ENCODE results near the gene HRC. TPM values are rescaled to one million over a fixed set of nuclear protein-coding genes. Genes with fewer than 3 reads are reported as not detected.
A peak's percentile ranks its signal among the peaks of the same experiment; 100 is the strongest.
"Not testable (repeated sequence)": the region's sequence is repeated elsewhere in the genome, so short reads cannot be mapped to it uniquely, and the experiment has no call there.

The HRC gene
- total RNA-seq, 1 donor from 2014 or later: not detected

GRCh38 chr19:49149652-49150105, 5.5 kb downstream of the HRC start:
- H3K4me3 ChIP-seq (ENCODE audit: low read depth, low read length): peak overlapping the region; percentile 59
- TF ChIP-seq CTCF (IDR thresholded peaks at IDR 0.05; ENCODE audit: insufficient read depth, low read length, poor library complexity, severe bottlenecking): no peak
- H3K36me3 ChIP-seq (ENCODE audit: control insufficient read depth, insufficient read depth, low read length): no peaks in the 10 kb centered on the region
- peaks cover 24% of the 10 kb centered on the region for H3K27me3 ChIP-seq (ENCODE audit: control insufficient read depth, insufficient read depth, low read length)
- no peak for DNase-seq (ENCODE audit: low read depth)

GRCh38 chr19:49148784-49149651, 6.2 kb downstream of the HRC start:
- Histone ChIP-seq H3K27me3 (ENCODE audit: control insufficient read depth, insufficient read depth, low read length) (peaks cover 23% of the 10 kb centered on the region), H3K36me3 (ENCODE audit: control insufficient read depth, insufficient read depth, low read length) (no peaks in the 10 kb centered on the region), H3K4me3 (ENCODE audit: low read depth, low read length) (peak overlapping the region; percentile 59)
- DNase-seq (ENCODE audit: low read depth): peak; percentile 74
- no peak for TF ChIP-seq CTCF (IDR thresholded peaks at IDR 0.05; ENCODE audit: insufficient read depth, low read length, poor library complexity, severe bottlenecking)

GRCh38 chr19:49148044-49148682, 7.0 kb downstream of the HRC start:
- TF ChIP-seq CTCF (IDR thresholded peaks at IDR 0.05; ENCODE audit: insufficient read depth, low read length, poor library complexity, severe bottlenecking): no peak
- H3K4me3 ChIP-seq (ENCODE audit: low read depth, low read length): no peak overlapping the region
- no peak for DNase-seq (ENCODE audit: low read depth)
- H3K36me3 ChIP-seq (ENCODE audit: control insufficient read depth, insufficient read depth, low read length): no peaks in the 10 kb centered on the region
- peaks cover 23% of the 10 kb centered on the region for H3K27me3 ChIP-seq (ENCODE audit: control insufficient read depth, insufficient read depth, low read length)

GRCh38 chr19:49146408-49146770, 8.8 kb downstream of the HRC start:
- H3K4me3 ChIP-seq (ENCODE audit: low read depth, low read length); H3K36me3 ChIP-seq (ENCODE audit: control insufficient read depth, insufficient read depth, low read length); DNase-seq (ENCODE audit: low read depth): not testable (repeated sequence)
- H3K27me3 ChIP-seq (ENCODE audit: control insufficient read depth, insufficient read depth, low read length): peaks cover 21% of the 10 kb centered on the region

GRCh38 chr19:49145573-49146407, 9.4 kb downstream of the HRC start:
- DNase-seq (ENCODE audit: low read depth): no peak
- no peaks in the 10 kb centered on the region for H3K36me3 ChIP-seq (ENCODE audit: control insufficient read depth, insufficient read depth, low read length)
- peaks cover 16% of the 10 kb centered on the region for H3K27me3 ChIP-seq (ENCODE audit: control insufficient read depth, insufficient read depth, low read length)
- TF ChIP-seq CTCF (IDR thresholded peaks at IDR 0.05; ENCODE audit: insufficient read depth, low read length, poor library complexity, severe bottlenecking): peak; percentile 92
- no peak overlapping the region for H3K4me3 ChIP-seq (ENCODE audit: low read depth, low read length)

- no peaks in the 10 kb centered on the region for H3K36me3 ChIP-seq (ENCODE audit: control insufficient read depth, insufficient read depth, low read length)
- TF ChIP-seq CTCF (IDR thresholded peaks at IDR 0.05; ENCODE audit: insufficient read depth, low read length, poor library complexity, severe bottlenecking): no peak
- H3K27me3 ChIP-seq (ENCODE audit: control insufficient read depth, insufficient read depth, low read length): peaks cover 3% of the 10 kb centered on the region
- peak; percentile 76 for DNase-seq (ENCODE audit: low read depth)
- H3K4me3 ChIP-seq (ENCODE audit: low read depth, low read length): peak overlapping the region; percentile 44
These were observed 12.3 kb downstream of the HRC start for GRCh38 chr19:49142866-49143335.
